DND-41 (cell line): ENCODE measurements around the gene DCLRE1C.
"Not testable (repeated sequence)": the region's sequence is repeated elsewhere in the genome, so short reads cannot be mapped to it uniquely, and the experiment has no call there.

Experiments
- EZH2 ChIP-seq: IDR thresholded peaks from 3 replicates; pipeline ENCODE4 v1.6.1; 2012; ENCODE audit warnings: borderline replicate concordance, low read depth, mild to moderate bottlenecking, moderate library complexity, low read length, inconsistent platforms; ENCODE audit not compliant: severe bottlenecking
- TF ChIP-seq, protein P1 (sequence below): IDR thresholded peaks from 2 replicates; pipeline ENCODE4 v1.5.1; 2012; ENCODE audit warnings: borderline replicate concordance, low read length, moderate library complexity, mild to moderate bottlenecking; ENCODE audit not compliant: poor library complexity, severe bottlenecking; ENCODE audit errors: extremely low read depth

- TF ChIP-seq, protein P1, sequence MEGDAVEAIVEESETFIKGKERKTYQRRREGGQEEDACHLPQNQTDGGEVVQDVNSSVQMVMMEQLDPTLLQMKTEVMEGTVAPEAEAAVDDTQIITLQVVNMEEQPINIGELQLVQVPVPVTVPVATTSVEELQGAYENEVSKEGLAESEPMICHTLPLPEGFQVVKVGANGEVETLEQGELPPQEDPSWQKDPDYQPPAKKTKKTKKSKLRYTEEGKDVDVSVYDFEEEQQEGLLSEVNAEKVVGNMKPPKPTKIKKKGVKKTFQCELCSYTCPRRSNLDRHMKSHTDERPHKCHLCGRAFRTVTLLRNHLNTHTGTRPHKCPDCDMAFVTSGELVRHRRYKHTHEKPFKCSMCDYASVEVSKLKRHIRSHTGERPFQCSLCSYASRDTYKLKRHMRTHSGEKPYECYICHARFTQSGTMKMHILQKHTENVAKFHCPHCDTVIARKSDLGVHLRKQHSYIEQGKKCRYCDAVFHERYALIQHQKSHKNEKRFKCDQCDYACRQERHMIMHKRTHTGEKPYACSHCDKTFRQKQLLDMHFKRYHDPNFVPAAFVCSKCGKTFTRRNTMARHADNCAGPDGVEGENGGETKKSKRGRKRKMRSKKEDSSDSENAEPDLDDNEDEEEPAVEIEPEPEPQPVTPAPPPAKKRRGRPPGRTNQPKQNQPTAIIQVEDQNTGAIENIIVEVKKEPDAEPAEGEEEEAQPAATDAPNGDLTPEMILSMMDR: not testable (repeated sequence)
- not testable (repeated sequence) for TF ChIP-seq EZH2
Observed at GRCh38 chr10:14864466-14864865, 89.4 kb downstream of the DCLRE1C start.
